ENCODE results near the gene ZNF277. TPM values are rescaled to one million over a fixed set of nuclear protein-coding genes. Genes with fewer than 3 reads are reported as not detected.

The ZNF277 gene
- total RNA-seq, 1 experiment from 2014 or later, result 13.1 TPM

DNA sequence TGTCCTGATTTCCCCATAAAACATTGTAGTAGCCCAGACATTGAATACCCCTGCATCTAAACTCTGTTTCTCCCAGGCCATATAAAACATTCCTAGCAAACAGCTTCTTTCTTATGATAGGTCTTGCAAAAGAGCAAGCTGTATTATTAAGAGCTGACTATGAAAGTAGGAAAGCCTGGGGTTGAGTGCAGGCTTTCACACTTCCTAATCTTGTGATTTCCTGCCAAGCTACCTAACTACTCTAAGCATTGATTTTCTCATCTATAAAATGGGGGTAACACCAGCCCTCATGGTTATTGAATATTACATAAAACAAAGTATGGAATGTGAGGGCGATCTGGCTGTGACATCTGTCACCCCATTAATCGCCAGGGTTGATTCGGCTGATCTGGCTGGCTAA is 81.8 kb downstream of the ZNF277 start:
- no peak overlapping the region for H3K23ac ChIP-seq (ENCODE audit: insufficient read length, low read depth, low read length)
- Mint-ChIP-seq H3K4me3 (no peak overlapping the region), H3K36me3 (ENCODE audit: insufficient read depth in 1 of 3, low read depth in 3 of 3) (peaks cover 0 to 2% (median 0%) of the 10 kb centered on the region in 3 experiments; a peak in 3 of 7 replicates), H3K27me3 (ENCODE audit: low read depth) (no peaks in the 10 kb centered on the region), H3K27ac (no peak overlapping the region; a peak in 1 of 7 replicates), H3K9me3 (no peaks in the 10 kb centered on the region), H3K4me1 (peaks cover 12 to 16% of the 10 kb centered on the region in 2 experiments)
- no peak overlapping the region for H3K4me2 ChIP-seq (ENCODE audit: insufficient read depth, insufficient read length, low read length)
- H4K5ac ChIP-seq (ENCODE audit: insufficient read length, low read depth, low read length), result no peak overlapping the region
- no peaks in the 10 kb centered on the region for H3K23me2 ChIP-seq (ENCODE audit: insufficient read length, low read depth, low read length, poor library complexity, severe bottlenecking)
- no peak overlapping the region for H3K56ac ChIP-seq (ENCODE audit: insufficient read length, low read depth, low read length)
- no peak overlapping the region for H3K14ac ChIP-seq (ENCODE audit: insufficient read depth, low read length)
- no peak overlapping the region for H4K8ac ChIP-seq (replicated peaks; ENCODE audit: insufficient read length, low read depth, low read length)
- DNase-seq, result no peak
- no peak overlapping the region for H2BK20ac ChIP-seq (ENCODE audit: low read depth, low read length, poor library complexity, severe bottlenecking)
- H4K91ac ChIP-seq (ENCODE audit: insufficient read length, low read depth, low read length), result no peak overlapping the region
- H4K20me1 ChIP-seq (ENCODE audit: control insufficient read depth, insufficient read depth, insufficient read length), result no peaks in the 10 kb centered on the region
- H3K18ac ChIP-seq (ENCODE audit: insufficient read length, low read depth, low read length), result no peak overlapping the region
- peaks cover 6% of the 10 kb centered on the region; the same call in 1 of the 2 replicates for H3K4me1 ChIP-seq (ENCODE audit: insufficient read depth, low read length)
- no peak overlapping the region for H2BK12ac ChIP-seq (ENCODE audit: insufficient read length, low read depth, low read length)
- no peak overlapping the region for H3K4ac ChIP-seq (ENCODE audit: low read depth, low read length)
- no peak overlapping the region for H2AFZ ChIP-seq (ENCODE audit: low read length)
- H3K27me3 ChIP-seq (ENCODE audit: insufficient read depth, low read length), result no peaks in the 10 kb centered on the region
- no peaks in the 10 kb centered on the region for H3K79me2 ChIP-seq (ENCODE audit: insufficient read depth, low read length)
- no peak overlapping the region for H3T11ph ChIP-seq (ENCODE audit: low read length)
- H3K9me3 ChIP-seq (ENCODE audit: control insufficient read depth, low read depth, low read length), result no peaks in the 10 kb centered on the region
- H3K9ac ChIP-seq (ENCODE audit: extremely low read depth, insufficient read length, low read length), result no peak overlapping the region
- H2BK120ac ChIP-seq (ENCODE audit: low read depth, low read length, poor library complexity, severe bottlenecking), result no peak overlapping the region
- peaks cover 2% of the 10 kb centered on the region for H3K79me1 ChIP-seq (ENCODE audit: insufficient read depth, low read depth, low read length, poor library complexity, severe bottlenecking)
- no CpG with 5 or more reads among the region's 3 CpGs for WGBS (ENCODE audit: extremely low coverage, insufficient read length, low lambda C conversion rate)
- H2BK15ac ChIP-seq (ENCODE audit: low read depth, low read length), result no peak overlapping the region
- no peak overlapping the region for H2AK5ac ChIP-seq (ENCODE audit: insufficient read length, low read length)
- H3K27ac ChIP-seq (ENCODE audit: insufficient read length, low read depth, low read length), result no peak overlapping the region
- no peak overlapping the region for H2BK5ac ChIP-seq (ENCODE audit: insufficient read length, low read length)
- TF ChIP-seq, protein P1, sequence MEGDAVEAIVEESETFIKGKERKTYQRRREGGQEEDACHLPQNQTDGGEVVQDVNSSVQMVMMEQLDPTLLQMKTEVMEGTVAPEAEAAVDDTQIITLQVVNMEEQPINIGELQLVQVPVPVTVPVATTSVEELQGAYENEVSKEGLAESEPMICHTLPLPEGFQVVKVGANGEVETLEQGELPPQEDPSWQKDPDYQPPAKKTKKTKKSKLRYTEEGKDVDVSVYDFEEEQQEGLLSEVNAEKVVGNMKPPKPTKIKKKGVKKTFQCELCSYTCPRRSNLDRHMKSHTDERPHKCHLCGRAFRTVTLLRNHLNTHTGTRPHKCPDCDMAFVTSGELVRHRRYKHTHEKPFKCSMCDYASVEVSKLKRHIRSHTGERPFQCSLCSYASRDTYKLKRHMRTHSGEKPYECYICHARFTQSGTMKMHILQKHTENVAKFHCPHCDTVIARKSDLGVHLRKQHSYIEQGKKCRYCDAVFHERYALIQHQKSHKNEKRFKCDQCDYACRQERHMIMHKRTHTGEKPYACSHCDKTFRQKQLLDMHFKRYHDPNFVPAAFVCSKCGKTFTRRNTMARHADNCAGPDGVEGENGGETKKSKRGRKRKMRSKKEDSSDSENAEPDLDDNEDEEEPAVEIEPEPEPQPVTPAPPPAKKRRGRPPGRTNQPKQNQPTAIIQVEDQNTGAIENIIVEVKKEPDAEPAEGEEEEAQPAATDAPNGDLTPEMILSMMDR (conservative IDR thresholded peaks at IDR 0.05), result no peak

All from H9 (cell line).